ENCODE data around the gene FANCE. TPM values are rescaled to one million over a fixed set of nuclear protein-coding genes. Genes with fewer than 3 reads are reported as not detected.

Gene FANCE
- total and polyA plus RNA-seq, 8 donors, result 1.7 to 4.0 (median 2.6) TPM

DNA sequence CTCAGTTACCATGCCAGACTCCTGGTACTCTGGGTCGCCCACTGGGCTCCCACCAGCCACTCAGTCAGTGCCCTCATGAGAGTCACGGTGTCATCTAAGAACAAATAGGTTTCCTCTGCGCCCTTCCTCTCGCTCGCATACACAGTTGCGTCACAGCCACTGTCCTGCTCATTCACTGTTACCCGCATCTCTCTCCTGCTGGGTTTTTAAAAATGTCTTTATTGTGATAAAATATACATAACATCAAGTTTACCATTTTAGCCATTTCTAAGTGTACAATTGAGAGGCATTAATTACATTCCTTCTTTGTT, 40.8 kb downstream of the FANCE start:
- H3K27ac ChIP-seq, result no peak overlapping the region
- intact Hi-C loops (cut with DNase I), result no loop called here
- no peaks in the 10 kb centered on the region for H3K27me3 ChIP-seq
- no peaks in the 10 kb centered on the region for H3K9me3 ChIP-seq
- FAIRE-seq, result no peak
- DNase-seq, result no peak
- no peak for TF ChIP-seq CTCF (IDR thresholded peaks at IDR 0.05)
- peaks cover 0 to 13% (median 3%) of the 10 kb centered on the region in 3 donors for H3K4me1 ChIP-seq
- no peak overlapping the region for H3K4me3 ChIP-seq
- H3K36me3 ChIP-seq, result no peaks in the 10 kb centered on the region
- WGBS, 2 donors, result 88 to 94% methylated on average over 7 of the region's 7 CpGs
- no peak for ATAC-seq

- 88 to 90% methylated on average over 28 of the region's 28 CpGs for WGBS, 2 donors
- no peaks in the 10 kb centered on the region for H3K27me3 ChIP-seq
- H3K4me3 ChIP-seq, result no peak overlapping the region
- FAIRE-seq, result no peak
- no peak overlapping the region for H3K27ac ChIP-seq
- no peak for TF ChIP-seq CTCF (IDR thresholded peaks at IDR 0.05)
- no peak for DNase-seq
- intact Hi-C loops (cut with DNase I), result no loop called here
- H3K36me3 ChIP-seq, result no peaks in the 10 kb centered on the region
- H3K4me1 ChIP-seq, result peaks cover 0 to 16% (median 5%) of the 10 kb centered on the region in 3 donors
- ATAC-seq, result no peak
- H3K9me3 ChIP-seq, result no peaks in the 10 kb centered on the region
Observed at GRCh38 chr6:35493307-35493983, 41.3 kb downstream of the FANCE start.

DNA sequence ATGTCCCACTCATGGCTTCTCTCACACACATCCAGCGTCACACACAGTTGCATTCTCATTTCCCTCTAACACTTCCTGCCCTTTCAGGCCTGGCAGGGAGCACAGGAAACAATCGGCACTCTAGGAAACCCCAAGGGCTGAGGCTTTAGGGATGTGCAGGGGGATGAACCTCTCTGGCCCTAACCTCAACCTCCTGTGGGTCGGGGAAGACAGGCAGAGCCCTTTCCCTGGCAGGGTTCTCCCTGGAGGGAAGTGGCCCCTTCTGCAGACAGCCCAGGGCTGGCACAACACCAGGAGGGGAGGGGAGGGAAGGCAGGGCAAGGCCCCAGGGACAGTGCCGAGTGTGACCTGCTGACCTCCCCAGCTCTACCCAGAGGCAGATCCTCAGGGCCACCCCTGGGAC, 42.0 kb downstream of the FANCE start:
- Histone ChIP-seq H3K4me3 (no peak overlapping the region), H3K4me1 (peaks cover 0 to 16% (median 5%) of the 10 kb centered on the region in 3 donors), H3K27me3 (no peaks in the 10 kb centered on the region), H3K9me3 (no peaks in the 10 kb centered on the region), H3K36me3 (no peaks in the 10 kb centered on the region), H3K27ac (no peak overlapping the region)
- FAIRE-seq (no peak), ATAC-seq (no peak), DNase-seq (no peak)
- 49 to 58% methylated on average over 4 of the region's 4 CpGs for WGBS, 2 donors
- intact Hi-C loops (cut with DNase I), result no loop called here
- TF ChIP-seq CTCF (IDR thresholded peaks at IDR 0.05), result no peak

DNA sequence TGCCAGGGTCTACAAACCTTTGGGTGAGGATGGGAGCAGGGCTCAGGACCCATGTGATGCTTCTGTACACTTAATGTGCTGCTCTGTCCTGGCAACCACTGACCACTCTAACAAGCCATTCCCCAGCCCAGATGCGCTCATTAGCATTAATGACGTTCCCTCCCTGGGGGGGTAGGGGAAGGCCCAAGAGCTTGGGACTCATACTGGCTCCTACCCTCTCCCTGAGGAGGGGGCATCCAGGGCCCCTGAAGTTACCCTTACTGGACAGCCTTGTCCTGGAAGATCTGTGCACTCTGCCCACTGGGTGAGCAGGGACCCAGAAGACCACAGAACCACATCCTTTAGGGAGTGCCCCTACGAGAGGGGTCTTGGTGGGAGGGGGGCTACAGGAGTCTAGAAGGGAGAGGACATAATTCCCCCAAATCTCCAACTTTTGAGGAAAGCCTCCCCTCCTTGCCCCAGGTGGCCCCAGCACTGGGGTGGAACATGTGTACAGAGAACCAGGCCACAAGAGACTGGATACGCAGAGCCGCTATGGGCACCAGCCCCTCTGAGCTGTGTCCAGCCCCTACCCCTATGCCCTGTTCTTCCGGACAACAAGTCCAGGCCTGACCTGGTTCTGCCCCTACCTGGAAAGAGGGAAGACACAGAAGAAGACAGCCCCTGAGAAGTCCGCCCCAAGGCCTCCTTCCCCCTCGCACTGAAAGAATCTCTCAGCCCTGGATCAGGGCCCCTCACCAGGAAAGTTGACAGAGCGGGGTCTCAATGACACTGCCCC, 43.3 kb downstream of the FANCE start:
- Histone ChIP-seq H3K4me1 (peaks cover 0 to 9% (median 5%) of the 10 kb centered on the region in 3 donors), H3K4me3 (peak overlapping the region; percentile 52 to 88 (median 85)), H3K9me3 (no peaks in the 10 kb centered on the region), H3K27me3 (no peaks in the 10 kb centered on the region), H3K27ac (peak overlapping the region in 1 of 4 donors; percentile 55), H3K36me3 (no peaks in the 10 kb centered on the region)
- DNase-seq, result no peak
- ATAC-seq, result no peak
- WGBS, 2 donors, result 56 to 63% methylated on average over 9 of the region's 9 CpGs
- intact Hi-C loops (cut with DNase I), result no loop called here
- FAIRE-seq, result no peak
- TF ChIP-seq CTCF (IDR thresholded peaks at IDR 0.05), result no peak
